Measurements from ENCODE around the gene SEZ6L.

SEZ6L gene

DNA sequence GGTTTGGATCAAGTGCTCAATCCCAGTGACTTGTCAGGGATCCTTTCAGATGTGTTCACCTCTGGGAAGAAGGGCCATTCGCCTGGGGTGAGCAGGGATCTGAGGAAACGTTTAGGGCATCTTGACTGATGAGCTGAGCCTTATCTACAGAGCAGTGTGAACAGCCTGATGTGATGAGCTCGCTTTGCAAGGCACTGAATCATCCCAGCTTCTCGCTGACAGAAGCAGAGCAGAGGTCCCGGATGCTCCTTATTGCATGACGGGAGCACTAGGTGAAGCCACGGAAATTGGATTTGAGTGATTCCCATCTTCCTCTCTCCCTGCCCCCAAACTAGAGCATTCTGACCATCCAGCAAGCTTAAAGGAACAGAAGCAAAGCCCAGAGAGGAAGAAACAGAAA is 46.5 kb downstream of the SEZ6L start:
- no peak for DNase-seq (ENCODE audit: extremely low read depth, low read depth)
- TF ChIP-seq, protein P1, sequence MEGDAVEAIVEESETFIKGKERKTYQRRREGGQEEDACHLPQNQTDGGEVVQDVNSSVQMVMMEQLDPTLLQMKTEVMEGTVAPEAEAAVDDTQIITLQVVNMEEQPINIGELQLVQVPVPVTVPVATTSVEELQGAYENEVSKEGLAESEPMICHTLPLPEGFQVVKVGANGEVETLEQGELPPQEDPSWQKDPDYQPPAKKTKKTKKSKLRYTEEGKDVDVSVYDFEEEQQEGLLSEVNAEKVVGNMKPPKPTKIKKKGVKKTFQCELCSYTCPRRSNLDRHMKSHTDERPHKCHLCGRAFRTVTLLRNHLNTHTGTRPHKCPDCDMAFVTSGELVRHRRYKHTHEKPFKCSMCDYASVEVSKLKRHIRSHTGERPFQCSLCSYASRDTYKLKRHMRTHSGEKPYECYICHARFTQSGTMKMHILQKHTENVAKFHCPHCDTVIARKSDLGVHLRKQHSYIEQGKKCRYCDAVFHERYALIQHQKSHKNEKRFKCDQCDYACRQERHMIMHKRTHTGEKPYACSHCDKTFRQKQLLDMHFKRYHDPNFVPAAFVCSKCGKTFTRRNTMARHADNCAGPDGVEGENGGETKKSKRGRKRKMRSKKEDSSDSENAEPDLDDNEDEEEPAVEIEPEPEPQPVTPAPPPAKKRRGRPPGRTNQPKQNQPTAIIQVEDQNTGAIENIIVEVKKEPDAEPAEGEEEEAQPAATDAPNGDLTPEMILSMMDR (IDR thresholded peaks at IDR 0.05; ENCODE audit: low read depth, low read length) = no peak

DNA sequence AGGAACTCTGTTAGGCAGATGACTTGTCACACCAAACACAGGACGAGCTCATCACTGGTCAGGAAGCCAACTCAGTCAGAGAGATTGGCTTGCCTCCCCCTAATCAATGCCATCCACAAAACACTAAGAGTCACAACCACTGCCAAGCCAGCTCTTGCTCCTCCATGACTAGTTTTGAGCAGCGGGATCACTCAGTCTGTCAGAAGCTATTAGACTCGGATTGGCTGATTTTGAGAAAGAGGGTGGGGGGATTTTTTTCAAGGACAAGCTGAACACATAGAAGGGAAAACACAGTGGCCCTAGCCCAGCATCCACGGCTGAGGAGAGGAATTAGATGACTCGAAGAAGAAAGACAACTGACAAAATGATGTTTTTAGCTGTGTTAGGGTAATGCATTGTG is 55.9 kb downstream of the SEZ6L start:
- no peak for DNase-seq (ENCODE audit: extremely low read depth, low read depth)
- TF ChIP-seq, protein P1 (IDR thresholded peaks at IDR 0.05; ENCODE audit: low read depth, low read length) = no peak

DNA sequence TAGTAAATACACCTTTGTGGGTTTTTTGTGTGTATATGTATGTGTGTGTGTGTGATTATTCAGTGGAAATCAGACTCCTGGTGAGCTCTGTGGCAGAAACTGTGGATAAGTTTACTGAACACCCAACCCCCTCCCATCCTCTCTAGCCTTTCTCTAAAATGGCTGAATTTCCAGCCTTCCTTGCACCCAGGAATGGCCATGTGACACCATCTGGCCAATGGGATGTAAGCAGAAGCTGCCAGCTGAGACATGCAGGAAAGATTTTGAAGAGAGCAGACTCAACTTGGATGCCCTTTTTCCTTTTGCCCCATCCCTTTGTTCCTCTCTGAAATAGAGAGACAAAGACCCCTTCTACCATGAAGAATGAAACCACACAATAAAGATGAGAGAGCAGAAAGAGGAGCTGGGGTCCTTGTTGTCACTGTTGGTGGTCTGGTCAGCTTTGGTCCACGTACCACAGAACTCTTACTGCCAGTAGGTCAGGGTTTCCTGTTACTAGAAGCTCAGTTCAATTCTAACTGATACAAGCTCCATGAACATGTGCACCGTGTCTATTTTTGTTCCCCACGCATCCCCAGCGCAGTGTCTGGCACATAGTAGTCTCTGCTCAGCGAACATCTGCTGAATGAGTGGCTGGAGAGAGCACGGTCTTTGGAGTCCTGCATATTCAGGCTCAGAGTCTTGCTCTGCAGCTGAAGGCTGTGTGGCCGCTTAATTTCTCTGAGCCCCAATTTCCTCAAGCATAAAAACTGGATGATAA is 57.5 kb downstream of the SEZ6L start:
- TF ChIP-seq, protein P1 (IDR thresholded peaks at IDR 0.05; ENCODE audit: low read depth, low read length) = no peak
- no peak for DNase-seq (ENCODE audit: extremely low read depth, low read depth)

DNA sequence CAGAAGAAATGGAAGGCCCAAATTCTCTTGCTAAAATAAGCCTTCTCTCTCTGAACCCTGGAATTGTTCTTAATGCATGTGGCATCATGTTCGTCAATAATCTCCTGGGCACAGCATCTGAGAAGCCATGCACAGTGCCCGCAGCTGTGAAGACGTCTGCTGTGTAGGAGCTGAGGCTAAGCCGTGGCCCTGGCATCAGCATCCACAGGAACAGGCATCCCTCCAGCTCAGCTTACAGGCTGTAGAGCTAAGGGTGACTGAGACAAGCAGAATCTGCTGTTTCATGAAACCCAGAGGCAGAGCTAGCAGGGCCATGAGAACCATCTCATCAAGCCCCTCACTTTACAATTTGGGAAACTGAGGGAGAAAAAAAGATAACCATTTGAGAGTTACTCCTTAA is 60.6 kb downstream of the SEZ6L start:
- no peak for DNase-seq (ENCODE audit: extremely low read depth, low read depth)
- TF ChIP-seq, protein P1 (IDR thresholded peaks at IDR 0.05; ENCODE audit: low read depth, low read length) = no peak

DNA sequence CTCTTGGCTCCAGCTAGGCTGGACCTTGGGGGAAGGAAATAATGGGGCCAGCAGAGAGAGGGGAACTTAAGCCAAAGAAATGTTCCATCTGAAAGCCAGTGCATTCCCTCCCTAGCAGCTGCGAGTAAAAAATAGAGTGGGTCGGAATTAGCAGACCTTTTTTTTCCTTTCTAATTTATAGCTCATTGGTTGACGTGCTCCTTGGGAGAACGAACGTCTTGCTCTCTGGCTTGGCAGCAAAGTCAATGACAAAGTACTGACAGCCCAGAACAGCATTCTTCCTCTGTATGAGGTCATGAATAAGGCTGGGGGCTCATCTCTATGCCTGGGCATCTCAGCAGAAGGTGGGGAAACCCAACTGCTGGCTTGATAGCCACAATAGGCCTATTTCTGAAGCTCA is 65.0 kb downstream of the SEZ6L start:
- no peak for DNase-seq (ENCODE audit: extremely low read depth, low read depth)
- TF ChIP-seq, protein P1 (IDR thresholded peaks at IDR 0.05; ENCODE audit: low read depth, low read length) = no peak

DNA sequence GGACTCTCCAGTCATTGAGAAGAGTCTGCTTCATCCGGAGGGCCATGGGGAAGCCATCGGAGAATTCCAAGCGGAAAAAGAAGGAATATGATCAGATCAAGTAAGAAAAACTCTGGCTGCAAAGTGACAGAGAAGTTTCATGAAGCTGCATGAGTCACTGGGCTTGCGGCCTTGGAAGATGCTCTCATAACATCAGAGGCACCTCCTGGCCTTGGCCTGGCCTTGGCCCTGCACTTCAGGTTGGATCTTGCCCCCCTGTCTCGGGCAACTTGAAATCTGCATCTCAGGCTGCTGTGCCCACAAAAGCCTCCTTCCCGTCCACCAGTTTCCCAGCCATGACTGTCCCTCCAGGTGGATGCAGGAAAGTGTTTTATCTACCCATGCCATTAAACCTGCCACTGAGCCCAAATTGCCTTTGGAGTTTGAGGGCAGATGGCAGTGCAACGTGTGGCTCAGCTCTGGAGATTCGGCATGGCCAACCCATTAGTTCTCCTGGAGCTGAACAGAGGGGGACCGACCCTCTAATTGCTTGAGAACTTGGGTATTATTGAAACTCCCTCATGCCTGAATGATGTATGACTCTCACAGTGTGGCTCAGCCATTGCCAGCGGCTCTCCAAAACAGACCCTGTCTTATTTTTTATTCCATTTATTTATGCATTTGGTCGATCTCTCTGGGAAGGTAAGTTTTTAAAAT is 66.7 kb downstream of the SEZ6L start:
- TF ChIP-seq, protein P1 (IDR thresholded peaks at IDR 0.05; ENCODE audit: low read depth, low read length) = no peak
- no peak for DNase-seq (ENCODE audit: extremely low read depth, low read depth)

DNA sequence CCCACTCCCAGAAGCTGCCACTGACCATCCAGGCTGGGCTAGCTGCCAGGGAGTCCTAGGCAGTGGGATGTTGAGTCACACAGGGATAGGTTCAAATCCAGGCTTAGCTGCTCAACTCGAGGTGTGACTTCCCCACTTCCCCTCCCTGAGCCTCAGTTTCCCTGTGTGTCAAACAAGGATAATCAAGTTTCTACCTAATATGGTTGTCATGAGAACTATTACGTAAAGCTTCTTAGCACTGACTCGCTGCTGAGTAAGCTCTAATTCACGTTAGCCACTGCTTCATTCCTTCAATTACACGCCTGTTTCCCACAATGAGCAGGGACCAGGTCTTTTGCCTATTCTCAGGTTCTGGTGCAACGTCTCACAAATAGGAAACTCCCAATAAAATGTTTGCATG is 67.7 kb downstream of the SEZ6L start:
- DNase-seq (ENCODE audit: extremely low read depth, low read depth) = no peak
- TF ChIP-seq, protein P1 (IDR thresholded peaks at IDR 0.05; ENCODE audit: low read depth, low read length) = no peak

All from AG09319 (cell line).